GM12878 (cell line): ENCODE data around the gene KIRREL3. TPM values are rescaled to one million over a fixed set of nuclear protein-coding genes. Genes with fewer than 3 reads are reported as not detected.

Experiments used
- ATAC-seq: fragments of 200-7000 bp; cut with Tn5 transposase; 3 replicates; pipeline ENCODE4 v1.9.1; 2020; ENCODE audit warnings: mild to moderate bottlenecking, moderate library complexity
- BruUV-seq: library from RNA; stranded (reverse); fragments of 400-500 nt; replicated peaks from 2 replicates; lab custom pipeline; 2021; lab: Mats Ljungman, UMichigan
- CTCF ChIA-PET: fragments of 300-600 bp; sonication (Branson Sonifier 250); formaldehyde crosslinking; extraction: SDS; loops from one replicate; lab custom pipeline; 2021; ENCODE audit warnings: inconsistent platforms; lab: Yijun Ruan, JAX
- POLR2A ChIA-PET: fragments of 350-600 bp; formaldehyde crosslinking; extraction: SDS; loops from one replicate; lab custom pipeline; 2021; ENCODE audit warnings: inconsistent platforms; lab: Charles Lee
- RAD21 ChIA-PET: fragments of 300-600 bp; sonication (Branson Sonifier 250); formaldehyde crosslinking; loops from one replicate; lab custom pipeline; 2023; ENCODE audit warnings: antibody characterized with exemption; ENCODE audit not compliant: unreplicated experiment; lab: Charles Lee
- SMC1A ChIA-PET: fragments of 300-600 bp; sonication (Branson Sonifier 250); formaldehyde crosslinking; loops from one replicate; lab custom pipeline; 2023; ENCODE audit not compliant: unreplicated experiment, uncharacterized antibody; lab: Charles Lee
- DNase-seq: peaks from one replicate; pipeline ENCODE4 v3.0.0-alpha.2; 2011; ENCODE audit warnings: low read depth, low spot score
- FAIRE-seq: peaks from 3 replicates; lab custom pipeline; 2011; peaks lifted over from hg19 to GRCh38; lab: Jason Lieb, UNC
- H2AFZ ChIP-seq: 2 replicates; pipeline ENCODE4 v1.6.0; 2011; ENCODE audit warnings: low read depth, low read length, control low read depth; ENCODE audit not compliant: control insufficient read depth
- H3K27ac ChIP-seq: 2 replicates; pipeline ENCODE4 v1.5.1; 2011; ENCODE audit warnings: control low read depth; ENCODE audit not compliant: control insufficient read depth, insufficient read depth
- H3K27me3 ChIP-seq, 2 experiments: replicated peaks in 1 of 2; 2 replicates each; pipeline versions ENCODE4 v1.6.0 to v1.6.1; 2011; ENCODE audit warnings: low read length in 1 of 2; ENCODE audit not compliant: control insufficient read depth in 2 of 2, insufficient read depth in 2 of 2
- H3K36me3 ChIP-seq, 2 experiments: 2 replicates each; pipeline ENCODE4 v1.5.1; 2011; ENCODE audit warnings: low read length in 1 of 2; ENCODE audit not compliant: control insufficient read depth in 2 of 2, insufficient read depth in 2 of 2
- H3K4me1 ChIP-seq: 2 replicates; pipeline ENCODE4 v1.6.1; 2011; ENCODE audit warnings: mild to moderate bottlenecking, low read length, moderate library complexity, mixed read lengths; ENCODE audit not compliant: control insufficient read depth, insufficient read depth
- H3K4me2 ChIP-seq: 2 replicates; pipeline ENCODE4 v1.6.0; 2011; ENCODE audit warnings: control low read depth; ENCODE audit not compliant: control insufficient read depth, insufficient read depth
- H3K4me3 ChIP-seq: fragments of 200-600 bp; sonication (generic); 2 replicates; pipeline ENCODE4 v1.5.1; 2016
- H3K79me2 ChIP-seq: 2 replicates; pipeline ENCODE4 v1.6.0; 2011; ENCODE audit warnings: low read length; ENCODE audit not compliant: control insufficient read depth, insufficient read depth
- H3K9ac ChIP-seq: 2 replicates; pipeline ENCODE4 v1.8.0; 2011; ENCODE audit warnings: low read length, control low read depth, mixed read lengths; ENCODE audit not compliant: control insufficient read depth, insufficient read depth
- H3K9me3 ChIP-seq: replicated peaks from 3 replicates; pipeline ENCODE4 v1.5.1; 2011; ENCODE audit warnings: mild to moderate bottlenecking, low read length; ENCODE audit not compliant: control insufficient read depth, insufficient read depth
- H4K20me1 ChIP-seq: 2 replicates; pipeline ENCODE4 v1.6.0; 2011; ENCODE audit not compliant: control insufficient read depth, insufficient read depth
- CBFB ChIP-seq: IDR thresholded peaks from 2 replicates; pipeline ENCODE4 v1.6.1; 2016; ENCODE audit warnings: antibody characterized with exemption, low read depth
- CREB1 ChIP-seq: IDR thresholded peaks from 2 replicates; pipeline ENCODE4 v1.6.1; 2012; ENCODE audit warnings: low read depth, mild to moderate bottlenecking, inconsistent platforms
- DPF2 ChIP-seq: fragments of 450-650 bp; IDR thresholded peaks from 2 replicates; pipeline ENCODE4 v1.6.1; 2017; ENCODE audit warnings: mild to moderate bottlenecking
- HDAC2 ChIP-seq: fragments of 200-600 bp; sonication (generic); IDR thresholded peaks from 2 replicates; pipeline ENCODE4 v1.6.1; 2017
- HDGF ChIP-seq: fragments of 450-650 bp; IDR thresholded peaks from 2 replicates; pipeline ENCODE4 v1.6.1; 2016; ENCODE audit warnings: antibody characterized with exemption
- MEF2A ChIP-seq: IDR thresholded peaks from 2 replicates; pipeline ENCODE4 v1.6.1; 2011; ENCODE audit warnings: low read depth, mild to moderate bottlenecking, low read length, moderate library complexity; ENCODE audit not compliant: insufficient read depth
- POU2F2 ChIP-seq: IDR thresholded peaks from 3 replicates; pipeline ENCODE4 v1.6.1; 2011; ENCODE audit warnings: low read depth, mild to moderate bottlenecking, low read length, borderline replicate concordance
- RELB ChIP-seq: fragments of 450-650 bp; IDR thresholded peaks from 2 replicates; pipeline ENCODE4 v1.6.1; 2017; ENCODE audit warnings: low read depth, mild to moderate bottlenecking, moderate library complexity
- SIN3A ChIP-seq: IDR thresholded peaks from 2 replicates; pipeline ENCODE4 v1.6.1; 2012; ENCODE audit warnings: low read depth, low read length, improper control_type of control experiment
- SIX5 ChIP-seq: IDR thresholded peaks from 2 replicates; pipeline ENCODE4 v1.6.1; 2011; ENCODE audit warnings: mild to moderate bottlenecking, low read depth, low read length, moderate library complexity; ENCODE audit not compliant: severe bottlenecking
- TBL1XR1 ChIP-seq: IDR thresholded peaks from 2 replicates; pipeline ENCODE4 v1.6.1; 2012; ENCODE audit warnings: low read depth, low read length, improper control_type of control experiment
- ZNF622 ChIP-seq: fragments of 450-650 bp; IDR thresholded peaks from 2 replicates; pipeline ENCODE4 v1.6.1; 2017; ENCODE audit warnings: mild to moderate bottlenecking, inconsistent platforms
- WGBS: methylation state at CpG from one replicate; pipeline ENCODE4 v1.1.6; 2016; ENCODE audit warnings: low lambda C conversion rate; ENCODE audit not compliant: insufficient replicate concordance, insufficient coverage; ENCODE audit errors: missing lambda C conversion rate; 5-methylcytosine and 5-hydroxymethylcytosine counted together
- in situ Hi-C: fragments of 300-500 bp; cut with MboI; formaldehyde crosslinking; loops from 9 replicates; pipeline ENCODE4 v1.14.3; 2018; ENCODE audit warnings: mixed read lengths
- intact Hi-C: fragments of 100-400 bp; cut with micrococcal nuclease; formaldehyde crosslinking; loops from one replicate; pipeline ENCODE4 v1.14.2; 2022; ENCODE audit not compliant: unreplicated experiment
- polyA plus RNA-seq, 11 experiments: library from polyadenylated mRNA; depleted of rRNA in 4 of 11; unstranded in 6 of 11; stranded (reverse) in 5 of 11; fragments of >200 nt; fragmentation: Nextera tagmentation in 4 of 11; fragmentation: Illumina TruSeq in 1 of 11; extraction: Ambion mirVana in 4 of 11; extraction: Trizol in 1 of 11; gene quantifications; 1 replicate in 1 of 11; 2 replicates in 10 of 11; pipeline versions ENCODE4 v1.2.1 to v1.2.3, GENCODE V29; 2011 to 2016; ENCODE audit warnings: inconsistent platforms in 2 of 11, missing spikeins in 2 of 11, low read depth in 1 of 11
- total RNA-seq, 4 experiments: library from RNA; depleted of rRNA in 3 of 4; stranded (reverse); fragments of >200 nt in 3 of 4; fragmentation: Illumina TruSeq in 1 of 4; extraction: Trizol in 1 of 4; gene quantifications; 2 replicates each; pipeline versions ENCODE4 v1.2.1 to v1.2.3, GENCODE V29; 2013 to 2021
- TF ChIP-seq, protein P1 (sequence below): IDR thresholded peaks from 2 replicates; pipeline ENCODE4 v1.6.1; 2012; ENCODE audit warnings: low read depth, low read length, improper control_type of control experiment
- TF ChIP-seq, protein P2 (sequence below): fragments of 450-650 bp; IDR thresholded peaks from 2 replicates; pipeline ENCODE4 v1.6.1; 2016; ENCODE audit warnings: mild to moderate bottlenecking, moderate library complexity, borderline replicate concordance

The KIRREL3 gene
- total and polyA plus RNA-seq, 10 of the 15 experiments (the other 5 are each of a cell fraction or from before 2014, with no cell fraction given) = under 0.01 TPM; not detected in 9

DNA sequence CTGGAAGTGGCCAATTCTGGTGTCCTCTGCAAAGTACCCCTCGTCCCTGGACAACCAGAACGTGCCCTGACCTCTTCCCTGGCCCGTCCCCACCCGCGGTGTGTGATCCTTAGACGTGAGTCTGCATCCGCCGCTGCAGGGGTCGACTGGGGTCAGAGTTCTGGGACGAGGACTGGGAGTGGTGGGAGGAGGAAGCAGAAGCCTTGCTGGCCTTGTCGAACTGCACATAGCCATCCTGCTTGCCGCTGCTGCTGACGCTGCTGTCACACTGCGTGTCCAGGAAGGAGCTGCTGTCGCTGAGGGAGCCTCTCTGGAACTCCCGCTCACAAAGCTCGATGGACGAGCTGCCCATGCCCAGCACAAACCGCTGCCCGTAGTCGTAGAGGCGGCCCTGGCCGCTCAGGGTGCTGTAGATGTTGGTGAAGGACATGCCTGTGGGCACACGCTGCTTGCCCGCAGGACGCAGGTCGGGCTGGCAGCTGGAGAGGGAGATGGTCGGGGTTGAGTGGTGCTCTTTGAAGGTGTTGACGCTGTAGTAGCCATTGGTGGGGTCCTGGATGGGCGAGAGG is 576.0 kb downstream of the KIRREL3 start:
- no peak overlapping the region for H3K4me2 ChIP-seq
- no peak overlapping the region for H2AFZ ChIP-seq
- no peak for ATAC-seq
- intact Hi-C loops = no loop called here
- no peak overlapping the region for H3K4me3 ChIP-seq
- POLR2A ChIA-PET = interaction anchor here (0.6 kb wide), 2 partner anchors 112 to 1245 kb away, joined by 3 to 5 read pairs; no protein-coding TSS in a partner anchor
- no peaks in the 10 kb centered on the region for H3K79me2 ChIP-seq
- no TSS peak for BruUV-seq
- DNase-seq = no peak
- CTCF ChIA-PET = interaction anchor here (1.1 kb wide), 1 partner anchor 16 kb away, joined by 3 read pairs; no protein-coding TSS in a partner anchor
- WGBS = 63% methylated on average over 25 of the region's 30 CpGs
- RAD21 ChIA-PET = interaction anchor here (0.7 to 0.8 kb wide), 2 partner anchors 56 to 115 kb away, joined by 3 read pairs; no protein-coding TSS in a partner anchor
- H3K27me3 ChIP-seq = no peaks in the 10 kb centered on the region
- H3K9ac ChIP-seq = no peak overlapping the region
- H3K36me3 ChIP-seq = no peaks in the 10 kb centered on the region
- SMC1A ChIA-PET = no interaction called here
- H3K9me3 ChIP-seq = no peaks in the 10 kb centered on the region; the same call in 2 of the 3 replicates
- in situ Hi-C loops = no loop called here
- no peak overlapping the region for H3K27ac ChIP-seq
- no peaks in the 10 kb centered on the region for H4K20me1 ChIP-seq
- no peak for FAIRE-seq
- H3K4me1 ChIP-seq = peaks cover 21% of the 10 kb centered on the region
- TF ChIP-seq, protein P1, sequence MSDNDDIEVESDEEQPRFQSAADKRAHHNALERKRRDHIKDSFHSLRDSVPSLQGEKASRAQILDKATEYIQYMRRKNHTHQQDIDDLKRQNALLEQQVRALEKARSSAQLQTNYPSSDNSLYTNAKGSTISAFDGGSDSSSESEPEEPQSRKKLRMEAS = no peak
- no peak for TF ChIP-seq HDGF
- no peak for TF ChIP-seq SIX5
- no peak for TF ChIP-seq DPF2
- no peak for TF ChIP-seq POU2F2
- no peak for TF ChIP-seq SIN3A
- TF ChIP-seq TBL1XR1 = no peak
- no peak for TF ChIP-seq HDAC2
- no peak for TF ChIP-seq ZNF622
- TF ChIP-seq, protein P2, sequence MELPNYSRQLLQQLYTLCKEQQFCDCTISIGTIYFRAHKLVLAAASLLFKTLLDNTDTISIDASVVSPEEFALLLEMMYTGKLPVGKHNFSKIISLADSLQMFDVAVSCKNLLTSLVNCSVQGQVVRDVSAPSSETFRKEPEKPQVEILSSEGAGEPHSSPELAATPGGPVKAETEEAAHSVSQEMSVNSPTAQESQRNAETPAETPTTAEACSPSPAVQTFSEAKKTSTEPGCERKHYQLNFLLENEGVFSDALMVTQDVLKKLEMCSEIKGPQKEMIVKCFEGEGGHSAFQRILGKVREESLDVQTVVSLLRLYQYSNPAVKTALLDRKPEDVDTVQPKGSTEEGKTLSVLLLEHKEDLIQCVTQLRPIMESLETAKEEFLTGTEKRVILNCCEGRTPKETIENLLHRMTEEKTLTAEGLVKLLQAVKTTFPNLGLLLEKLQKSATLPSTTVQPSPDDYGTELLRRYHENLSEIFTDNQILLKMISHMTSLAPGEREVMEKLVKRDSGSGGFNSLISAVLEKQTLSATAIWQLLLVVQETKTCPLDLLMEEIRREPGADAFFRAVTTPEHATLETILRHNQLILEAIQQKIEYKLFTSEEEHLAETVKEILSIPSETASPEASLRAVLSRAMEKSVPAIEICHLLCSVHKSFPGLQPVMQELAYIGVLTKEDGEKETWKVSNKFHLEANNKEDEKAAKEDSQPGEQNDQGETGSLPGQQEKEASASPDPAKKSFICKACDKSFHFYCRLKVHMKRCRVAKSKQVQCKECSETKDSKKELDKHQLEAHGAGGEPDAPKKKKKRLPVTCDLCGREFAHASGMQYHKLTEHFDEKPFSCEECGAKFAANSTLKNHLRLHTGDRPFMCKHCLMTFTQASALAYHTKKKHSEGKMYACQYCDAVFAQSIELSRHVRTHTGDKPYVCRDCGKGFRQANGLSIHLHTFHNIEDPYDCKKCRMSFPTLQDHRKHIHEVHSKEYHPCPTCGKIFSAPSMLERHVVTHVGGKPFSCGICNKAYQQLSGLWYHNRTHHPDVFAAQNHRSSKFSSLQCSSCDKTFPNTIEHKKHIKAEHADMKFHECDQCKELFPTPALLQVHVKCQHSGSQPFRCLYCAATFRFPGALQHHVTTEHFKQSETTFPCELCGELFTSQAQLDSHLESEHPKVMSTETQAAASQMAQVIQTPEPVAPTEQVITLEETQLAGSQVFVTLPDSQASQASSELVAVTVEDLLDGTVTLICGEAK = no peak
- TF ChIP-seq RELB = no peak
- TF ChIP-seq CBFB = no peak
- no peak for TF ChIP-seq MEF2A
- TF ChIP-seq CREB1 = no peak
